Thymus (tissue), 11 donors: Measurements from ENCODE around the gene SPNS2. TPM values are rescaled to one million over a fixed set of nuclear protein-coding genes. Genes with fewer than 3 reads are reported as not detected.

Source experiments
- DNase-seq, 9 donors: peaks; one replicate each; pipeline ENCODE4 v3.0.0-alpha.2; 2013; ENCODE audit warnings: low spot score in 9 of 9, low read depth in 6 of 9, missing footprints in 1 of 9
- H3K27ac ChIP-seq, 2 donors: one replicate each; pipeline ENCODE4 v1.5.1; 2013; ENCODE audit warnings: control low read depth in 1 of 2, low read depth in 1 of 2, low read length in 1 of 2, mild to moderate bottlenecking in 1 of 2, moderate library complexity in 1 of 2
- H3K27me3 ChIP-seq, 2 donors: one replicate each; pipeline ENCODE4 v1.5.1; 2013; ENCODE audit warnings: low read length in 1 of 2; ENCODE audit not compliant: control insufficient read depth in 2 of 2, insufficient read depth in 1 of 2
- H3K36me3 ChIP-seq, 2 donors: one replicate each; pipeline ENCODE4 v1.5.1; 2013; ENCODE audit warnings: low read length in 1 of 2, mild to moderate bottlenecking in 1 of 2, moderate library complexity in 1 of 2; ENCODE audit not compliant: control insufficient read depth in 2 of 2, insufficient read depth in 2 of 2
- H3K4me1 ChIP-seq, 2 donors: one replicate each; pipeline ENCODE4 v1.5.1; 2013; ENCODE audit warnings: low read length in 2 of 2; ENCODE audit not compliant: control insufficient read depth in 2 of 2, insufficient read depth in 2 of 2
- H3K4me3 ChIP-seq, 2 donors: one replicate each; pipeline ENCODE4 v1.5.1; 2013; ENCODE audit warnings: low read length in 2 of 2, control low read depth in 1 of 2, mild to moderate bottlenecking in 1 of 2
- H3K9me3 ChIP-seq, 2 donors: one replicate each; pipeline ENCODE4 v1.5.1; 2013; ENCODE audit warnings: low read length in 1 of 2, mild to moderate bottlenecking in 1 of 2; ENCODE audit not compliant: control insufficient read depth in 2 of 2, insufficient read depth in 1 of 2
- WGBS: extraction: QIAGEN DNeasy Blood & Tissue Kit; methylation state at CpG from one replicate; pipeline ENCODE4 v1.1.7; 2013; 5-methylcytosine and 5-hydroxymethylcytosine counted together
- polyA plus RNA-seq: library from polyadenylated mRNA; stranded (reverse); fragments of 200-250 nt; gene quantifications from one replicate; pipeline ENCODE4 v1.2.3, GENCODE V29; 2013
- total RNA-seq: library from RNA; stranded (reverse); fragments of 120-200 nt; gene quantifications from one replicate; pipeline ENCODE4 v1.2.4, GENCODE V29; 2013
- donor health status: healthy.

Gene SPNS2
- total and polyA plus RNA-seq, 2 donors = 3.4 to 16.1 TPM

GRCh38 chr17:4585638-4585994 is 86.9 kb downstream of the SPNS2 start:
- no peak for DNase-seq
- 93% methylated on average over 7 of the region's 7 CpGs for WGBS
- Histone ChIP-seq H3K4me1 (peaks cover 0 to 8% of the 10 kb centered on the region in 2 donors), H3K36me3 (no peaks in the 10 kb centered on the region), H3K27me3 (peaks cover 35 to 88% of the 10 kb centered on the region in 2 donors), H3K4me3 (no peak overlapping the region), H3K9me3 (no peaks in the 10 kb centered on the region), H3K27ac (no peak overlapping the region)

GRCh38 chr17:4586043-4586442 is 87.4 kb downstream of the SPNS2 start:
- H3K27me3 ChIP-seq = peaks cover 35 to 89% of the 10 kb centered on the region in 2 donors
- 96% methylated on average over 9 of the region's 9 CpGs for whole genome bisulfite sequencing
- no peak overlapping the region for H3K4me3 ChIP-seq
- DNase-seq = no peak
- H3K27ac ChIP-seq = no peak overlapping the region
- H3K9me3 ChIP-seq = no peaks in the 10 kb centered on the region
- peaks cover 0 to 8% of the 10 kb centered on the region in 2 donors for H3K4me1 ChIP-seq
- H3K36me3 ChIP-seq = no peaks in the 10 kb centered on the region

DNA sequence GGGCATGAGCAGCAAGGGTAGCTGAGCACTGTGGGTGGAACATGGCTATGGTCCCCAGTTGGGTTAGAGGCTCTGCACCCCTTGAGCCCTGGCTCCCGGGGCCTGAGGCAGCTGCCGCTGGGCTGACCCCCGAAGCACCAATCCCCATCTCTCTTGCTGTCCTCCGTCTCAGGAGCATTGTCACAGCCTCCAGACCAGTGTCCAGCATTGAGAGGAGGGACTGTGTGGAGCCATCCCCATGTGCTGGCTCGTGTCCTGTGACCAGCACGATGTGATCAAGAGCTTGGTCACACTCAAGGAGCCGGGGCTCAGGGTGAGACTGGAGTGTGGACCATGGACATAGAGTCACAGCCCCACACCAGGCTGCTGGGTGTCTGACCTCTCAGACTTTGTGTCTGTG is 88.5 kb downstream of the SPNS2 start:
- Histone ChIP-seq H3K4me3 (no peak overlapping the region), H3K36me3 (no peaks in the 10 kb centered on the region), H3K27me3 (peaks cover 35 to 84% of the 10 kb centered on the region in 2 donors), H3K27ac (no peak overlapping the region), H3K4me1 (peaks cover 0 to 8% of the 10 kb centered on the region in 2 donors), H3K9me3 (no peaks in the 10 kb centered on the region)
- DNase-seq = no peak
- WGBS = 87% methylated on average over 7 of the region's 7 CpGs

- Histone ChIP-seq H3K27ac (no peak overlapping the region), H3K4me1 (peaks cover 0 to 8% of the 10 kb centered on the region in 2 donors), H3K9me3 (no peaks in the 10 kb centered on the region), H3K27me3 (peaks cover 31 to 78% of the 10 kb centered on the region in 2 donors), H3K4me3 (no peak overlapping the region), H3K36me3 (no peaks in the 10 kb centered on the region)
- 85% methylated on average over 9 of the region's 9 CpGs for WGBS
- no peak for DNase-seq
These were observed 89.1 kb downstream of the SPNS2 start for GRCh38 chr17:4587803-4588202.

DNA sequence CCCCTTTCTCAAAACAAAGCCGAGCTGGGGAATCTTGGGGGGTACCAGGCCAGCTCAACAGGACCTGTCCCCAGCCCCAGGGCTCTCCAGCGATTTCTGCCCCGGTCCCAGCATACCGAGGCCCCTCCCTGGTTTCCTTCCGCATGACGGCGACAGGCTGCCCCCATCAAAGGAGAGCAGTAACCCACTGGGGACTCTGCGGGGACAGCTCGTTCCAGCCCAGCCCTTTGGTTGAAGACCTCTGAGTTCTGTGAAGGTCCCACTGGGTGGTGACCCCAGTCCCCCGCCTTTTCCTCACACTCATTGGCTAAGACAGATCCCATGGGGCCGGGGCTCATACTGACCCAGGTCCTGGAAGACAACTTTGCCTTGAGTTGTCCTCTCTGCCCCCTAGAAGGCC is 89.7 kb downstream of the SPNS2 start:
- no peak for DNase-seq
- Histone ChIP-seq H3K36me3 (no peaks in the 10 kb centered on the region), H3K9me3 (no peaks in the 10 kb centered on the region), H3K27ac (no peak overlapping the region), H3K27me3 (peaks cover 25 to 72% of the 10 kb centered on the region in 2 donors), H3K4me1 (peaks cover 0 to 8% of the 10 kb centered on the region in 2 donors), H3K4me3 (no peak overlapping the region)
- WGBS = 78% methylated on average over 11 of the region's 11 CpGs

Other genes starting within 250 kb of the SPNS2 start
- 15.7 TPM for gene ANKFY1, start 234.9 kb upstream of the SPNS2 start, total RNA-seq
- 14.6 TPM for gene ANKFY1, start 234.9 kb upstream of the SPNS2 start, polyA plus RNA-seq
- 31.8 TPM for gene UBE2G1, start 132.2 kb upstream of the SPNS2 start, total RNA-seq
- 19.5 TPM for gene UBE2G1, start 132.2 kb upstream of the SPNS2 start, polyA plus RNA-seq
- 9.1 TPM for gene SPNS3, start 64.9 kb upstream of the SPNS2 start, total RNA-seq
- gene SPNS3, start 64.9 kb upstream of the SPNS2 start, polyA plus RNA-seq = 11.5 TPM
- gene MYBBP1A, start 56.5 kb downstream of the SPNS2 start, total RNA-seq = 21.5 TPM
- gene MYBBP1A, start 56.5 kb downstream of the SPNS2 start, polyA plus RNA-seq = 36.9 TPM
- gene GGT6, start 61.7 kb downstream of the SPNS2 start, total RNA-seq = 0.90 TPM
- 3.7 TPM for gene GGT6, start 61.7 kb downstream of the SPNS2 start, polyA plus RNA-seq
- gene SMTNL2, start 85.6 kb downstream of the SPNS2 start, total RNA-seq = 0.57 TPM
- 1.6 TPM for gene SMTNL2, start 85.6 kb downstream of the SPNS2 start, polyA plus RNA-seq
- gene ALOX15, start 142.8 kb downstream of the SPNS2 start, total RNA-seq = 1.6 TPM
- gene ALOX15, start 142.8 kb downstream of the SPNS2 start, polyA plus RNA-seq = 0.48 TPM
- 7.7 TPM for gene PELP1, start 205.3 kb downstream of the SPNS2 start, total RNA-seq
- gene PELP1, start 205.3 kb downstream of the SPNS2 start, polyA plus RNA-seq = 26.9 TPM
- 60.2 TPM for gene ARRB2, start 211.8 kb downstream of the SPNS2 start, total RNA-seq
- 91.2 TPM for gene ARRB2, start 211.8 kb downstream of the SPNS2 start, polyA plus RNA-seq
- gene MED11, start 232.5 kb downstream of the SPNS2 start, total RNA-seq = 28.1 TPM
- gene MED11, start 232.5 kb downstream of the SPNS2 start, polyA plus RNA-seq = 40.3 TPM
- gene ZMYND15, start 241.0 kb downstream of the SPNS2 start, total RNA-seq = 0.52 TPM
- 3.8 TPM for gene ZMYND15, start 241.0 kb downstream of the SPNS2 start, polyA plus RNA-seq
- gene CXCL16, start 241.0 kb downstream of the SPNS2 start, total RNA-seq = 3.3 TPM
- gene CXCL16, start 241.0 kb downstream of the SPNS2 start, polyA plus RNA-seq = 32.9 TPM